GM19351 (cell line): Measurements from ENCODE around the gene DTHD1.

Experiments
- ATAC-seq: cut with Tn5 transposase; IDR thresholded peaks from one replicate; pipeline ENCODE4 v1.9.1; 2021; ENCODE audit warnings: mild to moderate bottlenecking, moderate library complexity; ENCODE audit not compliant: unreplicated experiment

DTHD1 gene

DNA sequence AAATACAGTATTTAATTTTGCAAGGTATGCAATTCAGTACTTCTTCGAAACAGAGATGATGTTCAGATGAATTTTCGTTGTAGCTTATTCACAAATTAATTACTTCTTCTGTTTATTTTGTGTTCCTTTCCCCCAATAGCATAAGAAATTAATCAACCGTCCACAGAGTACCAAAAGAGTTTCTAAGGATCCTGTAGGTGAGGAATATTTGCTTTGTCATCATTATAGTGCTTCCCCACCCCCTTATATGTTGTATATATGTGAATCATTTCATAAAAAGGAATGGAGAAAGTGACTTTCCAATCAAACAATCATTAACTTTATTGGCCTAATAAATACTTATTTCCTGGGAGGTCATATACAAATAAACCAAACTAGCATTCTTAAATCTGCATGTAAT is 57.6 kb downstream of the DTHD1 start:
- no peak for ATAC-seq

GRCh38 chr4:36341936-36342335 is 60.5 kb downstream of the DTHD1 start:
- no peak for ATAC-seq

- no peak for ATAC-seq
Observed at GRCh38 chr4:36343501-36344175, 62.2 kb downstream of the DTHD1 start.

GRCh38 chr4:36348403-36348938 is 67.1 kb downstream of the DTHD1 start:
- peak; percentile 91 for ATAC-seq

DNA sequence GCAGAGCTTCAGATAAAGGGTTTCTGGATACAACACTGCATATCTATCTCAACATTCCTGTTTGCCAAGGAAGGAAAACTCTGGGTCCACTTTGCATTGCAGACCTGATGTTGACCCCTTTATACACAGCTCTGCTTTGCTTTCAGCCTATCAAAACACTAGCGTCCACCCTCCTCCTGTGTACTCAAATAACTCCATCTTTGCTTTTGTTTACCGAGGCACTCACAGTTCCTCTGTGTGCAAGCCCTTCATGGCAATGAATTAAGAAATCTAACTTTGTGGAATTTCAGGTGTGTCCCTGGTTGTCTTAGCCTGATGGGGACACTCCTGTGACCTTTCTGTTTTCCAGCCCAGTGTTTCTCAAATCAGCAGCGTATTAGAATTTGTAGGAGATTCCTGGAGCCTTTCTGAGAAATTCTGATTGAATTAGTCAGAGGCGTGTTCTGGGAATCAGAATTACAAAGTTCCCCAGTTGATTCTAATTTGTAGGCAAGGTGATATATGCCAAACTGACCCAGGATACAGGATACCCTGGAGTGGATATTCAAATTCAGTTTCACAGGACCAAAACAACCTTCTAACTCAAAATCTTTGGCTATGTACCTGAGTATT is 68.6 kb downstream of the DTHD1 start:
- no peak for ATAC-seq

- peak; percentile 63 for ATAC-seq
Observed at GRCh38 chr4:36351082-36351666, 69.8 kb downstream of the DTHD1 start.

DNA sequence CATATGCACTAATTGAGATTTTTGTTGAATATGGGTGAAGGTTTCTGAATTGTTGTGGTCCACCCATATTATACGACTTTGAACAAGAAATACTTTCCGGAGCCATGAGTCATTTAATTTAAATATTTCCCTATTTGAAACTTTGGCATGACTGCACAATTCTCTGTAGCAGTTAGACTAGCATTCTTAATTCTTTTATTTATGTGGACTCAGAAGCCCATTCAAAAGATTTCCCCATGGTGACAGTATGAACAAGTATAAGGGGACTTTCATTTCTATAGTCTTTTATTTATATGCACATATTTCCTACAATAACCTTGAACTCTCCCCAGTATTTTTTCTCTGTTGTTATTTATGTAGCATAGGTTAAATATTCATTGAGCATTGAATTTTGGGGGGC is 72.6 kb downstream of the DTHD1 start:
- ATAC-seq: no peak

- no peak for ATAC-seq
Observed at GRCh38 chr4:36358173-36358572, 76.8 kb downstream of the DTHD1 start.

- ATAC-seq: no peak
Observed at GRCh38 chr4:36360755-36361154, 79.3 kb downstream of the DTHD1 start.

GRCh38 chr4:36363024-36363423 is 81.6 kb downstream of the DTHD1 start:
- ATAC-seq: no peak

GRCh38 chr4:36374836-36375511 is 93.6 kb downstream of the DTHD1 start:
- ATAC-seq: no peak

DNA sequence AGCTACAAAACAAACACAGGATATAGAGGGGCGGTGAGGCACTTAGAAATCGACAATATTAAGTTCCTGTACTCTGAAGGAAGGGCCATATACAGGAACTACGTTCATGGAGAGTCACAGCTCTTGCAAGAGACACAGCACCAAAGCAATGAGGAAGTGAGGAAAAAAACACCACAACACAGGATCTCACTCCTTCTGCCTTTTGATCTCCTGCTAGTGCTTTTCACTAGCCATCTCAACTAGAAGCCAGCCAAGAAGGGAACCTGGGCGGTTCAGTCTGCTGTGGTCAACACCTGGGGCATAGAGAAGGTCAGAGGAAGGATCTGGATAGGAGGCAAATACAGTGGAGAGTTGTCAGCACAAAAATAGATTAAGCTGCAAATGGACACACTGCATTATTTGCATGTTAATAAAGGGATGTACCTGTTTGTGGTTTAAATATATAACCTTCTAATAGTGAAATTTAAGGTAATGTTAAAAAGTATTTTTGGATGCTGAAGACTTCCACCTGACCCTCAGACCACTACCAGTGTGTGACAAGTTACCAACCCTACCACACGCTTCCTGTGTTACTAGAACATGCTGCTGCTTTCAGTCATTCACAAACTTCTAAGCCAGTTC is 104.6 kb downstream of the DTHD1 start:
- peak; percentile 84 for ATAC-seq

DNA sequence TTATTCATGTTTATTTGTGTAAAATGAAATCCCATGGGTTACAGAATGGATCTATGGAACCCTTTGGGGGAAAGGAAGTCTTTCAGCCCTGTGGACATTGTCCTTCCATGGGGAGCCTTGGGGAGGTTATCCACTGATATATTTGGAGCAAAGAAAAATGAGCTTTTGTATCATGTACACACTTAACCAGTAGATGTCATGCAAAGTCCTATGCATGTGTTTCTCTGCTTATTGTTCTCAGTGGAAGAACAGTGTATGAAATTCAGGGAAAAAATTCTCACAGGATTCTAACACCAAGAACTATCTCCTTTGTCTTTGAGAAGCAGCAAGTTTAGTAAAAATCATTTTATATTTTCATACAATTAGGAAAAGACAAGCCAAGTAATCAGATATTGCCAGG is 105.3 kb downstream of the DTHD1 start:
- ATAC-seq: no peak

GRCh38 chr4:36388710-36389109 is 107.3 kb downstream of the DTHD1 start:
- ATAC-seq: no peak

GRCh38 chr4:36391411-36391810 is 110.0 kb downstream of the DTHD1 start:
- no peak for ATAC-seq

DNA sequence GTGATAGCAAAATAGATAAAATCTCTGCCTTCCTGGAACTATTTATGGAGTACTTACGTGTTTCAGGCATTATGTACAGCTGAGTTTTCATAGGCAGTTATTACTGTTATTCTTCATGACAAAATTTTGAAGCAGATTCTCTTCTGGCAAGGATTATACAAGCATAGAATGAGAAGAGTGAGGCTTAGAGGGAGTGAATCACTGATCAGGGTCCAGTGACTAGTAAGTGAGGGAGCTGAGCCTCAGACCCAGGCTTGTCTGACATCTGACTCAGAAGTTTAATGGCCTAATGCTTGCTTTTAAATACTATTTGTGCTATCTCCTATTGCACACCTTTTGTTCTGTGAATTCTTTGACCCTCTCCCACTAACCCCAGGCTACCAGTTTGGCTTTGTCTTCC is 110.6 kb downstream of the DTHD1 start:
- ATAC-seq: no peak

- no peak for ATAC-seq
Observed at GRCh38 chr4:36392916-36393315, 111.5 kb downstream of the DTHD1 start.
